ENCODE data around the gene FGFRL1.
A peak's percentile ranks its signal among the peaks of the same experiment; 100 is the strongest.

The FGFRL1 gene

GRCh38 chr4:1055721-1056590 is 44.5 kb downstream of the FGFRL1 start:
- TF ChIP-seq, protein P1, sequence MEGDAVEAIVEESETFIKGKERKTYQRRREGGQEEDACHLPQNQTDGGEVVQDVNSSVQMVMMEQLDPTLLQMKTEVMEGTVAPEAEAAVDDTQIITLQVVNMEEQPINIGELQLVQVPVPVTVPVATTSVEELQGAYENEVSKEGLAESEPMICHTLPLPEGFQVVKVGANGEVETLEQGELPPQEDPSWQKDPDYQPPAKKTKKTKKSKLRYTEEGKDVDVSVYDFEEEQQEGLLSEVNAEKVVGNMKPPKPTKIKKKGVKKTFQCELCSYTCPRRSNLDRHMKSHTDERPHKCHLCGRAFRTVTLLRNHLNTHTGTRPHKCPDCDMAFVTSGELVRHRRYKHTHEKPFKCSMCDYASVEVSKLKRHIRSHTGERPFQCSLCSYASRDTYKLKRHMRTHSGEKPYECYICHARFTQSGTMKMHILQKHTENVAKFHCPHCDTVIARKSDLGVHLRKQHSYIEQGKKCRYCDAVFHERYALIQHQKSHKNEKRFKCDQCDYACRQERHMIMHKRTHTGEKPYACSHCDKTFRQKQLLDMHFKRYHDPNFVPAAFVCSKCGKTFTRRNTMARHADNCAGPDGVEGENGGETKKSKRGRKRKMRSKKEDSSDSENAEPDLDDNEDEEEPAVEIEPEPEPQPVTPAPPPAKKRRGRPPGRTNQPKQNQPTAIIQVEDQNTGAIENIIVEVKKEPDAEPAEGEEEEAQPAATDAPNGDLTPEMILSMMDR (IDR thresholded peaks at IDR 0.05; ENCODE audit: insufficient read depth, low read depth, low read length, missing control alignments), result no peak
- H3K4me3 ChIP-seq (ENCODE audit: low read length), result no peak overlapping the region
- peak; percentile 49 for DNase-seq (ENCODE audit: low read depth)

DNA sequence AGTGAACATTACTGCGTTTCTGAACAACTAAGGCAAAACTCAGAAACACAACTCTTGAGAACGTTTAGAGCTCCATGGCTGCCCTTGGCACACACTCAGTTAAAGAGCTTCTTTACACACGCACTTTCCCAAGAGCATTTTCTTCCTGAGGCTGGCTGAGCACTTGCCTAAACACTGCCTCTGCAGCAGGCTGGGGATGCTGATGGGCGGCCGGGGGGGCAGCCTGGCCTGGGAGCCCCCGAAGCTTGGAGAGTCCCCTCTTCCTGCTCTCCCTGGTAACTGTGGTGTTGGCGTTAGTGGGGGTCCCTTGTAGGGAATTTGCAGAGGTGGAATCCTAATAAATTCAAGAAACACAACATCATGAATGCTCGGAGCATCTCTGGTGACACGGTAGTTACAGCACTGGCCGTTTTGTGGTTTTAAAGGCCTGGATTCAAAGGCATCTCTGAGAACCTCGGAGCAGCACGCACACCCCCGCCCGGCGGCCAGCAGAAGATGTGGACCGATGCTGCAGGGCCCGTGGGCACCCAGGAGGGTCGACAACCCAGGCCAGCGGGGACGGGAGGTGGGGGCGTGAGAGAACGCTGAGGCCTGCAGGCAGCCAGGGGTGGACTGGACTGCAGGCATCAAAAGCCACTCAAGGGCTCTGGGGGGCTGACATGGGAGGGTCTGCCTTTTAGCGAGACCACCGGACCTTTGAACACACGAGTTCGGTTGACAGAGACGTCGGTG is 45.4 kb downstream of the FGFRL1 start:
- DNase-seq (ENCODE audit: low read depth), result no peak
- TF ChIP-seq, protein P1 (IDR thresholded peaks at IDR 0.05; ENCODE audit: insufficient read depth, low read depth, low read length, missing control alignments), result no peak
- H3K4me3 ChIP-seq (ENCODE audit: low read length), result no peak overlapping the region

GRCh38 chr4:1057403-1057745 is 45.9 kb downstream of the FGFRL1 start:
- no peak overlapping the region for H3K4me3 ChIP-seq (ENCODE audit: low read length)
- TF ChIP-seq, protein P1 (IDR thresholded peaks at IDR 0.05; ENCODE audit: insufficient read depth, low read depth, low read length, missing control alignments), result no peak
- DNase-seq (ENCODE audit: low read depth), result no peak

DNA sequence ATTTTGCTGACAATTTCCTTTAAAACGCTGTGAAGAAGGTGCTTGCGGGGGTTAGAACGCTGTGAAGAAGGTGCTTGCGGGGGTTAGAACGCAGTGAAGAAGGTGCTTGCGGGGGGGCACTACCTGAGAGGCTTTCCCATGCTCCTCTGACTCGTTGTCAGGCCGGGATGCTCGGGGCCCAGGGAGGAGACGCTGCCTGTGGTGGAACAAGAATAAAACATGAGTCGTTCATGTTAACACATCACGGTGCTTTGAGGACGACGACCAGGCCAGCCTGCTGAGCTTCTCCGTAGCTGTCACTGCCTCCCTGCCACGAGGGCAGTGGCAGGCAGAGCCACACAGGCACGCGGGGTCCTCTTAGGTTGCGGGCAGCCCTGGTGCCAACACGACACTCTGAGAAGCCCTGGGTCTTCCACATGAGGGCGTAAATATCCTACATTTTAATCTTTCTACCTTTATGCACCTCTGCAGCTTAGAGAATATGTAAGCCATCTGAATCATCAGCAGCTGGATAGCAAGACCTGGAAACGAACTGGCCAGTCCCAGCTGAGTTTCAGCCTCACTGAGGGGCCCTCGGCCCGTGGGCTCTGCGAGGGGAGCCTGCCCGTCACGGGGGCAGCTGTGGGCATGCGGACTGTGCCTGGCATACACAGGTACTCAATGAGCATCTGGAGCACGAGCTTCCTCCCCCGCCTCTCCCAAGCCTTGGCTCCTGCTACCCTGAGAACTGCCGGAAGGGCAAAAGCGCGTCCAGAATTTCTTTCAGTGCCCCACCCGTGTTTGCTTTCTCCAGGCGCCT is 47.0 kb downstream of the FGFRL1 start:
- TF ChIP-seq, protein P1 (IDR thresholded peaks at IDR 0.05; ENCODE audit: insufficient read depth, low read depth, low read length, missing control alignments), result no peak
- peak; percentile 35 for DNase-seq (ENCODE audit: low read depth)
- no peak overlapping the region for H3K4me3 ChIP-seq (ENCODE audit: low read length)

DNA sequence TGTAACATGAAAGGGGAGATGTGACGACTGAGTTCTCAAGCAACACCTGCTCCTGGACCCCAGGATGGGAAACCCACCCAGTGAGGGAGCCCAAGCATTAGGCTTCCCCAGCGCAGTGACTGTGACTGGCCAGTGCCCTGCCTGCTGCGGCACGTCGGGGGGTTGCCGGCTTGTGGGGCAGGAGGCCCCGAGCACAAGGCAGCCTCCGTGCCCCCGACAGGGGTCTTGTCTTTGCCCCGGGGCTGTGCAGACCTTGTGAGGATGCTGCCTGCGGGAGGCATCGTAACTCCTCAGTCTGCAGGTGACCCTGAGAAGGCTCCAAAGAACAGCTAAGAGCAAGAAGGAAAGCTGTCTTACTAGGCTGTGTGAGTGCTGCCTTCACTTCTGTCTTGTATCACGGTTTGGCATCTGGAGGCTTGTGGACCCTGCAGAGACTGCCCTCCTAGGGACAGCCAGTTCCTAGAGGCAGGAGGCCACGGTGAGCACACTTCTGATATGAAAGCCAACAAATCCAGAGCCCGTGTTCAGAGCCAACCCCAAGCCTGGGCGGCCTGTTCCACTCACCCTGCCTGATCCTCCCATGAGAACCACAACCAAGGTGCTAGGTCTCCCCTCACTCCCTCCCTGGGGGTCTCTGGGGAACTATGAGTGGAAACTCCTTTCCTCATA is 47.7 kb downstream of the FGFRL1 start:
- TF ChIP-seq, protein P1 (IDR thresholded peaks at IDR 0.05; ENCODE audit: insufficient read depth, low read depth, low read length, missing control alignments), result no peak
- H3K4me3 ChIP-seq (ENCODE audit: low read length), result no peak overlapping the region
- no peak for DNase-seq (ENCODE audit: low read depth)

GRCh38 chr4:1060121-1060520 is 48.7 kb downstream of the FGFRL1 start:
- TF ChIP-seq, protein P1 (IDR thresholded peaks at IDR 0.05; ENCODE audit: insufficient read depth, low read depth, low read length, missing control alignments), result no peak
- DNase-seq (ENCODE audit: low read depth), result no peak
- no peak overlapping the region for H3K4me3 ChIP-seq (ENCODE audit: low read length)

Data from epithelial cell of esophagus (primary cell).